Fibroblast of lung (primary cell): ENCODE measurements around the gene MST1R. TPM values are rescaled to one million over a fixed set of nuclear protein-coding genes. Genes with fewer than 3 reads are reported as not detected.

ENCODE experiments used
- DNase-seq, 2 donors: peaks; one replicate each; pipeline versions ENCODE4 v3.0.0 to v3.0.0-alpha.2; 2010; ENCODE audit warnings: low read depth in 2 of 2
- H2AFZ ChIP-seq: 2 replicates; pipeline ENCODE4 v1.5.1; 2012; ENCODE audit warnings: low read length, control low read depth, inconsistent platforms
- H3K27ac ChIP-seq: 2 replicates; pipeline ENCODE4 v1.5.1; 2011; ENCODE audit warnings: low read length, control low read depth; ENCODE audit not compliant: insufficient read depth
- H3K27me3 ChIP-seq: 2 replicates; pipeline ENCODE4 v1.5.1; 2011; ENCODE audit warnings: mild to moderate bottlenecking, low read length; ENCODE audit not compliant: control insufficient read depth, insufficient read depth
- H3K36me3 ChIP-seq: 2 replicates; pipeline ENCODE4 v1.5.1; 2011; ENCODE audit warnings: low read length; ENCODE audit not compliant: control insufficient read depth, insufficient read depth
- H3K4me1 ChIP-seq: 2 replicates; pipeline ENCODE4 v1.5.1; 2011; ENCODE audit warnings: low read length; ENCODE audit not compliant: control insufficient read depth, insufficient read depth; ENCODE audit errors: extremely low read depth
- H3K4me2 ChIP-seq: 2 replicates; pipeline ENCODE4 v1.5.1; 2011; ENCODE audit warnings: low read length, control low read depth; ENCODE audit not compliant: insufficient read depth; ENCODE audit errors: extremely low read depth
- H3K4me3 ChIP-seq, 4 experiments: fragments of 200-600 bp in 1 of 4; sonication (generic) in 1 of 4; replicated peaks in 1 of 4; 2 replicates each; pipeline ENCODE4 v1.5.1; 2011 to 2016; ENCODE audit warnings: low read length in 4 of 4, low read depth in 3 of 4, mild to moderate bottlenecking in 3 of 4, control low read depth in 2 of 4, inconsistent platforms in 1 of 4, mixed read lengths in 1 of 4; ENCODE audit not compliant: insufficient read depth in 1 of 4; ENCODE audit errors: control extremely low read depth in 1 of 4
- H3K79me2 ChIP-seq: 2 replicates; pipeline ENCODE4 v1.5.1; 2012; ENCODE audit warnings: mild to moderate bottlenecking, low read length, inconsistent platforms; ENCODE audit not compliant: control insufficient read depth, insufficient read depth
- H3K9ac ChIP-seq: 2 replicates; pipeline ENCODE4 v1.5.1; 2011; ENCODE audit warnings: mild to moderate bottlenecking, low read length, control low read depth; ENCODE audit not compliant: insufficient read depth
- H3K9me3 ChIP-seq: 2 replicates; pipeline ENCODE4 v1.5.1; 2012; ENCODE audit warnings: low read depth, low read length; ENCODE audit not compliant: control insufficient read depth, insufficient read depth
- H4K20me1 ChIP-seq: 2 replicates; pipeline ENCODE4 v1.5.1; 2011; ENCODE audit warnings: low read length; ENCODE audit not compliant: control insufficient read depth, insufficient read depth; ENCODE audit errors: extremely low read depth
- EZH2 ChIP-seq: IDR thresholded peaks from 2 replicates; pipeline ENCODE4 v1.5.1; 2012; ENCODE audit warnings: low read length, control low read depth, mild to moderate bottlenecking; ENCODE audit errors: missing control alignments
- polyA plus RNA-seq, 2 donors: library from polyadenylated mRNA; depleted of rRNA in 1 of 2; stranded (reverse) in 1 of 2; unstranded in 1 of 2; fragments of >200 nt; gene quantifications; 2 replicates each; pipeline ENCODE4 v1.2.1, GENCODE V29; 2011 to 2012; ENCODE audit warnings: missing spikeins in 1 of 2
- total RNA-seq: library from RNA; depleted of rRNA; stranded (reverse); fragments of >200 nt; gene quantifications from 2 replicates; pipeline ENCODE4 v1.2.1, GENCODE V29; 2014
- TF ChIP-seq, protein P1 (sequence below), 2 donors: IDR thresholded peaks in 1 of 2; conservative IDR thresholded peaks in 1 of 2; 1 replicate in 1 of 2; 2 replicates in 1 of 2; pipeline ENCODE4 v1.5.1; 2011 to 2012; ENCODE audit warnings: low read length in 2 of 2, control low read depth in 1 of 2, inconsistent platforms in 1 of 2, low read depth in 1 of 2, mild to moderate bottlenecking in 1 of 2

MST1R gene
- total and polyA plus RNA-seq, 2 donors (not counting 1 experiment from before 2014, with no cell fraction given), result 0.52 to 3.0 TPM

- no peak overlapping the region for H2AFZ ChIP-seq
- peaks cover 46% of the 10 kb centered on the region for H3K27me3 ChIP-seq
- H3K9ac ChIP-seq, result no peak overlapping the region
These were observed 38.4 kb downstream of the MST1R start for GRCh38 chr3:49865198-49865784.

GRCh38 chr3:49864505-49864904, 39.2 kb downstream of the MST1R start:
- TF ChIP-seq, protein P1, sequence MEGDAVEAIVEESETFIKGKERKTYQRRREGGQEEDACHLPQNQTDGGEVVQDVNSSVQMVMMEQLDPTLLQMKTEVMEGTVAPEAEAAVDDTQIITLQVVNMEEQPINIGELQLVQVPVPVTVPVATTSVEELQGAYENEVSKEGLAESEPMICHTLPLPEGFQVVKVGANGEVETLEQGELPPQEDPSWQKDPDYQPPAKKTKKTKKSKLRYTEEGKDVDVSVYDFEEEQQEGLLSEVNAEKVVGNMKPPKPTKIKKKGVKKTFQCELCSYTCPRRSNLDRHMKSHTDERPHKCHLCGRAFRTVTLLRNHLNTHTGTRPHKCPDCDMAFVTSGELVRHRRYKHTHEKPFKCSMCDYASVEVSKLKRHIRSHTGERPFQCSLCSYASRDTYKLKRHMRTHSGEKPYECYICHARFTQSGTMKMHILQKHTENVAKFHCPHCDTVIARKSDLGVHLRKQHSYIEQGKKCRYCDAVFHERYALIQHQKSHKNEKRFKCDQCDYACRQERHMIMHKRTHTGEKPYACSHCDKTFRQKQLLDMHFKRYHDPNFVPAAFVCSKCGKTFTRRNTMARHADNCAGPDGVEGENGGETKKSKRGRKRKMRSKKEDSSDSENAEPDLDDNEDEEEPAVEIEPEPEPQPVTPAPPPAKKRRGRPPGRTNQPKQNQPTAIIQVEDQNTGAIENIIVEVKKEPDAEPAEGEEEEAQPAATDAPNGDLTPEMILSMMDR (conservative IDR thresholded peaks at IDR 0.05 in 1 of 2, IDR thresholded peaks at IDR 0.05 in 1 of 2; ENCODE audit: low read depth in 1 of 2, low read length in 2 of 2), result no peak
- no peak for TF ChIP-seq EZH2
- DNase-seq, result no peak
- H3K4me1 ChIP-seq, result no peaks in the 10 kb centered on the region
- H2AFZ ChIP-seq, result no peak overlapping the region
- peaks cover 41% of the 10 kb centered on the region for H3K27me3 ChIP-seq
- no peak overlapping the region for H3K9ac ChIP-seq
- H3K79me2 ChIP-seq, result no peaks in the 10 kb centered on the region
- H3K36me3 ChIP-seq, result no peaks in the 10 kb centered on the region
- no peak overlapping the region for H3K27ac ChIP-seq
- H3K4me3 ChIP-seq, result no peak overlapping the region
- no peak overlapping the region for H3K4me2 ChIP-seq
- no peaks in the 10 kb centered on the region for H3K9me3 ChIP-seq
- no peaks in the 10 kb centered on the region for H4K20me1 ChIP-seq

More at GRCh38 chr3:49865198-49865784, 38.4 kb downstream of the MST1R start:
- Histone ChIP-seq H3K9me3 (no peaks in the 10 kb centered on the region), H3K79me2 (no peaks in the 10 kb centered on the region), H3K27ac (no peak overlapping the region), H4K20me1 (no peaks in the 10 kb centered on the region), H3K36me3 (no peaks in the 10 kb centered on the region), H3K4me2 (no peak overlapping the region), H3K4me3 (no peak overlapping the region), H3K4me1 (no peaks in the 10 kb centered on the region)
- TF ChIP-seq, protein P1 (conservative IDR thresholded peaks at IDR 0.05 in 1 of 2, IDR thresholded peaks at IDR 0.05 in 1 of 2; ENCODE audit: low read depth in 1 of 2, low read length in 2 of 2), result no peak
- no peak for TF ChIP-seq EZH2
- DNase-seq, result no peak

- Histone ChIP-seq H3K27ac (no peak overlapping the region), H3K79me2 (peaks cover 8% of the 10 kb centered on the region), H3K36me3 (no peaks in the 10 kb centered on the region), H3K4me3 (no peak overlapping the region), H3K4me2 (no peak overlapping the region), H3K27me3 (peaks cover 19% of the 10 kb centered on the region), H3K9ac (no peak overlapping the region), H4K20me1 (no peaks in the 10 kb centered on the region), H2AFZ (no peak overlapping the region), H3K9me3 (no peaks in the 10 kb centered on the region), H3K4me1 (peaks cover 3% of the 10 kb centered on the region)
- TF ChIP-seq EZH2, result no peak
- TF ChIP-seq, protein P1 (conservative IDR thresholded peaks at IDR 0.05 in 1 of 2, IDR thresholded peaks at IDR 0.05 in 1 of 2; ENCODE audit: low read depth in 1 of 2, low read length in 2 of 2), result no peak
- DNase-seq, result no peak
These were observed 43.9 kb downstream of the MST1R start for GRCh38 chr3:49859576-49860305.
